GM19324 (cell line): ENCODE measurements around the gene OR51A4.
"Not testable (repeated sequence)": the region's sequence is repeated elsewhere in the genome, so short reads cannot be mapped to it uniquely, and the experiment has no call there.

Source experiments
- ATAC-seq: cut with Tn5 transposase; IDR thresholded peaks from one replicate; pipeline ENCODE4 v1.9.1; 2021; ENCODE audit warnings: mild to moderate bottlenecking, moderate library complexity; ENCODE audit not compliant: unreplicated experiment, low FRiP score

OR51A4 gene

GRCh38 chr11:4947505-4947904 lies at the start of gene OR51A4:
TSS of gene OR51A4 (minus strand) at chr11:4947605. CDS start at chr11:4947100, 505 bp downstream.
- no peak for ATAC-seq

GRCh38 chr11:4994551-4994950 lies 47.1 kb upstream of the OR51A4 start, which contains the start of gene OR51L1:
TSS of gene OR51L1 (plus strand) at chr11:4994851. CDS start at chr11:4998983, 4,132 bp downstream.
- ATAC-seq = no peak

GRCh38 chr11:4991060-4991459 lies 43.7 kb upstream of the OR51A4 start:
- ATAC-seq = no peak

- ATAC-seq = no peak
These were observed 36.4 kb upstream of the OR51A4 start for GRCh38 chr11:4983841-4984240.

- ATAC-seq = no peak
These were observed 35.3 kb upstream of the OR51A4 start for GRCh38 chr11:4982678-4983077.

GRCh38 chr11:4979036-4979435 lies 31.6 kb upstream of the OR51A4 start:
- no peak for ATAC-seq

GRCh38 chr11:4975436-4975835 lies 28.0 kb upstream of the OR51A4 start:
- ATAC-seq = no peak

- no peak for ATAC-seq
These were observed 15.4 kb upstream of the OR51A4 start for GRCh38 chr11:4962816-4963215.

GRCh38 chr11:4960877-4961276 lies 13.5 kb upstream of the OR51A4 start:
- ATAC-seq = no peak

- ATAC-seq = no peak
These were observed 10.0 kb upstream of the OR51A4 start for GRCh38 chr11:4957396-4957795.

GRCh38 chr11:4955613-4956012 lies 8.2 kb upstream of the OR51A4 start, which contains the start of gene OR51A2:
TSS of gene OR51A2 (minus strand) at chr11:4955713. CDS start at chr11:4955713, 0 bp downstream.
- not testable (repeated sequence) for ATAC-seq

- ATAC-seq = no peak
These were observed 10.7 kb downstream of the OR51A4 start for GRCh38 chr11:4936745-4937144.

GRCh38 chr11:4932751-4933150 lies 14.7 kb downstream of the OR51A4 start:
- no peak for ATAC-seq

GRCh38 chr11:4926608-4927007 lies 20.8 kb downstream of the OR51A4 start:
- ATAC-seq = no peak

GRCh38 chr11:4924239-4924638 lies 23.2 kb downstream of the OR51A4 start, which contains the start of gene OR51G1:
TSS of gene OR51G1 (minus strand) at chr11:4924339. CDS start at chr11:4924339, 0 bp downstream.
- ATAC-seq = no peak

GRCh38 chr11:4922304-4922703 lies 25.1 kb downstream of the OR51A4 start:
- no peak for ATAC-seq

- ATAC-seq = no peak
These were observed 25.6 kb downstream of the OR51A4 start for GRCh38 chr11:4921796-4922195.

- ATAC-seq = no peak
These were observed 28.2 kb downstream of the OR51A4 start, which contains the start of gene OR51G2 for GRCh38 chr11:4919250-4919649. TSS of gene OR51G2 (minus strand) at chr11:4919350. CDS start at chr11:4915663, 3,687 bp downstream.

GRCh38 chr11:4916581-4916980 lies 30.8 kb downstream of the OR51A4 start:
- no peak for ATAC-seq

- no peak for ATAC-seq
These were observed 43.9 kb downstream of the OR51A4 start, which contains the start of gene OR51A7 for GRCh38 chr11:4903484-4903883. TSS of gene OR51A7 (plus strand) at chr11:4903783. CDS start at chr11:4907370, 3,587 bp downstream.
